CD4-positive, alpha-beta T cell (primary cell): ENCODE data around the gene CLN3. TPM values are rescaled to one million over a fixed set of nuclear protein-coding genes. Genes with fewer than 3 reads are reported as not detected.
"Not testable (repeated sequence)": the region's sequence is repeated elsewhere in the genome, so short reads cannot be mapped to it uniquely, and the experiment has no call there.

Experiments
- ATAC-seq: fragments of 200-7000 bp; cut with Tn5 transposase; one replicate; pipeline ENCODE4 v1.10.0; 2022; ENCODE audit warnings: mild to moderate bottlenecking; ENCODE audit not compliant: poor library complexity
- CTCF ChIA-PET: fragments of 350-600 bp; sonication (Branson Sonifier 250); formaldehyde crosslinking; loops from one replicate; lab custom pipeline; 2021; ENCODE audit warnings: antibody characterized with exemption, inconsistent platforms; lab: Charles Lee
- POLR2A ChIA-PET: fragments of 350-600 bp; sonication (Branson Sonifier 250); formaldehyde crosslinking; loops from one replicate; lab custom pipeline; 2021; ENCODE audit warnings: antibody characterized with exemption, inconsistent platforms; lab: Charles Lee
- DNase-seq, 14 experiments: peaks; one replicate each; pipeline ENCODE4 v3.0.0-alpha.2; 2013 to 2020; ENCODE audit warnings: mixed read lengths in 2 of 14
- H3K27ac ChIP-seq, 2 donors: one replicate each; pipeline versions ENCODE4 v1.5.1 to v1.7.0; 2013; ENCODE audit warnings: low read length in 2 of 2, low read depth in 1 of 2, mild to moderate bottlenecking in 1 of 2
- H3K27me3 ChIP-seq, 2 experiments: 1 replicate in 1 of 2; 2 replicates in 1 of 2; pipeline versions ENCODE4 v1.6.1 to v1.7.0; 2013; ENCODE audit warnings: low read length in 2 of 2, control low read depth in 1 of 2, mild to moderate bottlenecking in 1 of 2, moderate library complexity in 1 of 2; ENCODE audit not compliant: insufficient read depth in 2 of 2, control insufficient read depth in 1 of 2
- H3K36me3 ChIP-seq: one replicate; pipeline ENCODE4 v1.6.1; 2013; ENCODE audit warnings: low read length, control low read depth; ENCODE audit not compliant: insufficient read depth
- H3K4me1 ChIP-seq: one replicate; pipeline ENCODE4 v1.6.1; 2013; ENCODE audit warnings: low read length, control low read depth; ENCODE audit not compliant: insufficient read depth
- H3K4me3 ChIP-seq: one replicate; pipeline ENCODE4 v1.5.1; 2013; ENCODE audit warnings: mild to moderate bottlenecking, low read length, moderate library complexity
- H3K9me3 ChIP-seq, 2 experiments: 1 replicate in 1 of 2; 2 replicates in 1 of 2; pipeline versions ENCODE4 v1.6.1 to v1.7.0; 2013; ENCODE audit warnings: low read length in 2 of 2, mild to moderate bottlenecking in 2 of 2, control low read depth in 1 of 2, moderate library complexity in 1 of 2; ENCODE audit not compliant: control insufficient read depth in 1 of 2, insufficient read depth in 1 of 2
- H3K27ac Mint-ChIP-seq: one replicate; pipeline ENCODE4 v1.8.0; 2020; ENCODE audit warnings: mixed read lengths
- H3K27me3 Mint-ChIP-seq: one replicate; pipeline ENCODE4 v1.8.0; 2021; ENCODE audit warnings: mixed read lengths
- H3K36me3 Mint-ChIP-seq: one replicate; pipeline ENCODE4 v1.8.0; 2021; ENCODE audit warnings: low read depth, mixed read lengths
- H3K4me1 Mint-ChIP-seq: one replicate; pipeline ENCODE4 v1.8.0; 2021; ENCODE audit warnings: low read depth, mixed read lengths
- H3K4me3 Mint-ChIP-seq: one replicate; pipeline ENCODE4 v1.8.0; 2020; ENCODE audit warnings: mild to moderate bottlenecking, mixed read lengths
- H3K9me3 Mint-ChIP-seq: one replicate; pipeline ENCODE4 v1.8.0; 2020; ENCODE audit warnings: mixed read lengths
- intact Hi-C, 2 experiments: fragments of 100-400 bp; cut with DNase I in 1 of 2; cut with micrococcal nuclease in 1 of 2; formaldehyde crosslinking; loops; one replicate each; pipeline versions ENCODE4 v1.15.1 to v1.9.0; 2023 to 2025; cut with DNase I, micrococcal nuclease
- total RNA-seq, 174 experiments: library from RNA in 2 of 174; stranded (reverse) in 2 of 174; gene quantifications; one replicate each; pipeline ENCODE4 v1.2.3 and lab custom pipeline; 2021 to 2026
- TF ChIP-seq, protein P1 (sequence below): fragments of 200-600 bp; IDR thresholded peaks from one replicate; pipeline ENCODE4 v1.8.0; 2022; ENCODE audit warnings: antibody characterized with exemption, mild to moderate bottlenecking

The CLN3 gene
- total RNA-seq, 2 experiments from 2014 or later, result 42.7 to 46.3 TPM

DNA sequence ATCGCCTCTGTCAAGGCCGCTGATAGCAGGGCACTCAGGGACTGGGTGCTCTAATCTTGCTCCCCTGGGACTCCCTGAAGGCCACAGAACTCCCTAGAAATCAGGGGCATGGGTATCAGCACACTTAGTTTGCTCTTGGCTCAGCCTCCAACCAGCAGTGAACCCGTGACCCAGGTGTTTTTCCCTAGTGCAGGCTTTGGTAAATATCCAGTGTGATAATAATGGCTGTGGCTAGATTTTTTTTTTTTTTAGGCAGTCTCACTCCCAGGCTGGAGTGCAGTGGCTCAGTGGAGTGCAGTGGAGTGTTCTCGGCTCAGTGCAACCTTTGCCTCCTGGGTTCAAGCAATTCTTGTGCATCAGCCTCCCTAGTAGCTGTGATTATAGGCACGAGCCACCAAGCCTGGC, 36.6 kb upstream of the CLN3 start:
- Histone ChIP-seq H3K4me1 (peaks cover 12% of the 10 kb centered on the region), H3K27ac (no peak overlapping the region), H3K4me3 (no peak overlapping the region), H3K27me3 (no peaks in the 10 kb centered on the region), H3K9me3 (no peaks in the 10 kb centered on the region), H3K36me3 (no peaks in the 10 kb centered on the region)
- ATAC-seq (no peak), DNase-seq (no peak)
- no peaks in the 10 kb centered on the region for H3K36me3 Mint-ChIP-seq
- H3K4me3 Mint-ChIP-seq, result no peak overlapping the region
- H3K4me1 Mint-ChIP-seq, result peaks cover 21% of the 10 kb centered on the region
- H3K27ac Mint-ChIP-seq, result no peak overlapping the region
- POLR2A ChIA-PET, result no interaction called here
- no peaks in the 10 kb centered on the region for H3K9me3 Mint-ChIP-seq
- H3K27me3 Mint-ChIP-seq, result no peaks in the 10 kb centered on the region
- CTCF ChIA-PET, result no interaction called here
- TF ChIP-seq, protein P1, sequence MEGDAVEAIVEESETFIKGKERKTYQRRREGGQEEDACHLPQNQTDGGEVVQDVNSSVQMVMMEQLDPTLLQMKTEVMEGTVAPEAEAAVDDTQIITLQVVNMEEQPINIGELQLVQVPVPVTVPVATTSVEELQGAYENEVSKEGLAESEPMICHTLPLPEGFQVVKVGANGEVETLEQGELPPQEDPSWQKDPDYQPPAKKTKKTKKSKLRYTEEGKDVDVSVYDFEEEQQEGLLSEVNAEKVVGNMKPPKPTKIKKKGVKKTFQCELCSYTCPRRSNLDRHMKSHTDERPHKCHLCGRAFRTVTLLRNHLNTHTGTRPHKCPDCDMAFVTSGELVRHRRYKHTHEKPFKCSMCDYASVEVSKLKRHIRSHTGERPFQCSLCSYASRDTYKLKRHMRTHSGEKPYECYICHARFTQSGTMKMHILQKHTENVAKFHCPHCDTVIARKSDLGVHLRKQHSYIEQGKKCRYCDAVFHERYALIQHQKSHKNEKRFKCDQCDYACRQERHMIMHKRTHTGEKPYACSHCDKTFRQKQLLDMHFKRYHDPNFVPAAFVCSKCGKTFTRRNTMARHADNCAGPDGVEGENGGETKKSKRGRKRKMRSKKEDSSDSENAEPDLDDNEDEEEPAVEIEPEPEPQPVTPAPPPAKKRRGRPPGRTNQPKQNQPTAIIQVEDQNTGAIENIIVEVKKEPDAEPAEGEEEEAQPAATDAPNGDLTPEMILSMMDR, result no peak
- intact Hi-C loops, result loop anchor here in 1 of 2 experiments (10.0 kb wide), 1 partner anchor 54 kb away; the partner anchor contains the start of gene NPIPB7

- no peak for ATAC-seq
- no peaks in the 10 kb centered on the region for H3K27me3 Mint-ChIP-seq
- Histone ChIP-seq H3K4me3 (no peak overlapping the region), H3K4me1 (peaks cover 7% of the 10 kb centered on the region), H3K36me3 (no peaks in the 10 kb centered on the region), H3K9me3 (no peaks in the 10 kb centered on the region), H3K27ac (no peak overlapping the region), H3K27me3 (no peaks in the 10 kb centered on the region)
- no peak overlapping the region for H3K27ac Mint-ChIP-seq
- no peak for DNase-seq
- peaks cover 19% of the 10 kb centered on the region for H3K4me1 Mint-ChIP-seq
- no peak overlapping the region for H3K4me3 Mint-ChIP-seq
- TF ChIP-seq, protein P1, result no peak
- H3K9me3 Mint-ChIP-seq, result no peaks in the 10 kb centered on the region
- POLR2A ChIA-PET, result no interaction called here
- no peaks in the 10 kb centered on the region for H3K36me3 Mint-ChIP-seq
- intact Hi-C loops, result loop anchor here in 1 of 2 experiments (10.0 kb wide), 1 partner anchor 53 kb away; the partner anchor contains the start of gene NPIPB7
- CTCF ChIA-PET, result no interaction called here
Measured at GRCh38 chr16:28527985-28528384, 36.1 kb upstream of the CLN3 start.

DNA sequence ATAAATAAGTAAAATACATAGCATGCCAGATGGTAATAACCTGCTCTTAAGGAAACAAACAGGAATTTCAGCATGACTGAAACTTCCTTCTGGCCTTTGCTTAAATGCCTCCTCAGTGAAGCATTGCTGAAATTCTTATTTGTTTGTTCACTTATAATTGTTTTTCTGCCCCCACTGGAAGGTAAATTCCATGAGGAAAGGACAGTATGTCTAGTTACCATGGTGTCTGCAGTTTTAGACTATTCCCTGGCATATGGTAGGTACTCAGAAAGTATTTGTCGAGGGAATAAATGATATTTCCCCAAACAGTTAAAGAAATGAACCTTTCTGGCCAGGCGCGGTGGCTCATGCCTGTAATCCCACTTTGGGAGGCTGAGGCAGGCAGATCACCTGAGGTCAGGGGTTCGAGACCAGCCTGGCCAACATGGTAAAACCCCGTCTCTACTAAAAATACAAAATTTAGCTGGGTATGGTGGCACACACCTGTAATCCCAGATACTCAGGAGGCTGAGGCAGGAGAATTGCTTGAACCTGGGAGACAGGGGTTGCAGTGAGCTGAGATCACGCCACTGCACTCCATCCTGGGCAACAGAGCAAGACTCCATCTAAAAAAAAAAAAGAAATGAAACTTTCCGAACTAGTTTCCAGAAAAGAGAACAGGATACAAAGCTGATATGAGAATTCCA, 35.4 kb upstream of the CLN3 start:
- H3K9me3 Mint-ChIP-seq, H3K27ac ChIP-seq, ATAC-seq, H3K27ac Mint-ChIP-seq, H3K4me1 ChIP-seq, H3K27me3 ChIP-seq, H3K36me3 Mint-ChIP-seq, DNase-seq, H3K27me3 Mint-ChIP-seq, CTCF ChIA-PET, H3K4me3 ChIP-seq, POLR2A ChIA-PET, H3K36me3 ChIP-seq, H3K4me3 Mint-ChIP-seq, H3K9me3 ChIP-seq: not testable (repeated sequence)
- peaks cover 17% of the 10 kb centered on the region for H3K4me1 Mint-ChIP-seq
- intact Hi-C loops, result loop anchor here in 1 of 2 experiments (10.0 kb wide), 1 partner anchor 52 kb away; the partner anchor contains the start of gene NPIPB7
